Measurements from ENCODE around the gene CYSTM1.

DNA sequence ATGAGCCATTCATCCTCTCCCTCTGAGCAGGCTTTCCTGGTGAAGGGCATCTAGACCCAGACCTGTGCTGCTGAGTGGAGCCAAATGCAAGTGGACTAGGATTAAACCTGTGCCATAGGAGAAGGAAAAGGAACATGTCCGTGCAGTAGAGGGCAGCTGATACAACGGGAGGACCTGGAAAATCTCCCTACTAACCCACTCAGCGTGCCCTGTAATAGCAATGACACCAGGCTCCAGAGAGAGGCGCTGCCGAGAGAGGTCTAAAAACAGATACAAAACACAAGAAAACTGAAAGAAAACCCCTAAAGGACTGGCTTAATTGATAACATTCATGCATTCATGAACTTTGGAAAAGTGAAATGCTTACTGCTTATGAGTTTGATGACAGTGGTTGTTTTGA, 67.1 kb downstream of the CYSTM1 start:
- TF ChIP-seq, protein P1, sequence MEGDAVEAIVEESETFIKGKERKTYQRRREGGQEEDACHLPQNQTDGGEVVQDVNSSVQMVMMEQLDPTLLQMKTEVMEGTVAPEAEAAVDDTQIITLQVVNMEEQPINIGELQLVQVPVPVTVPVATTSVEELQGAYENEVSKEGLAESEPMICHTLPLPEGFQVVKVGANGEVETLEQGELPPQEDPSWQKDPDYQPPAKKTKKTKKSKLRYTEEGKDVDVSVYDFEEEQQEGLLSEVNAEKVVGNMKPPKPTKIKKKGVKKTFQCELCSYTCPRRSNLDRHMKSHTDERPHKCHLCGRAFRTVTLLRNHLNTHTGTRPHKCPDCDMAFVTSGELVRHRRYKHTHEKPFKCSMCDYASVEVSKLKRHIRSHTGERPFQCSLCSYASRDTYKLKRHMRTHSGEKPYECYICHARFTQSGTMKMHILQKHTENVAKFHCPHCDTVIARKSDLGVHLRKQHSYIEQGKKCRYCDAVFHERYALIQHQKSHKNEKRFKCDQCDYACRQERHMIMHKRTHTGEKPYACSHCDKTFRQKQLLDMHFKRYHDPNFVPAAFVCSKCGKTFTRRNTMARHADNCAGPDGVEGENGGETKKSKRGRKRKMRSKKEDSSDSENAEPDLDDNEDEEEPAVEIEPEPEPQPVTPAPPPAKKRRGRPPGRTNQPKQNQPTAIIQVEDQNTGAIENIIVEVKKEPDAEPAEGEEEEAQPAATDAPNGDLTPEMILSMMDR (IDR thresholded peaks at IDR 0.05): no peak
- no peak for TF ChIP-seq POLR2A (IDR thresholded peaks at IDR 0.05)
